Neutrophil (primary cell): ENCODE results near the gene KLF9.

Experiments
- H3K27ac ChIP-seq: fragments of 200-600 bp; sonication (generic); 2 replicates; pipeline ENCODE4 v1.5.1; 2016; ENCODE audit warnings: mild to moderate bottlenecking, moderate library complexity
- H3K27me3 ChIP-seq: fragments of 200-600 bp; sonication (generic); 2 replicates; pipeline ENCODE4 v1.6.0; 2016; ENCODE audit warnings: mild to moderate bottlenecking
- H3K36me3 ChIP-seq: fragments of 200-600 bp; sonication (generic); 2 replicates; pipeline ENCODE4 v1.5.1; 2017
- H3K4me1 ChIP-seq, 2 experiments: fragments of 200-600 bp in 1 of 2; sonication (generic) in 1 of 2; 1 replicate in 1 of 2; 2 replicates in 1 of 2; pipeline versions ENCODE4 v1.5.1 to v1.6.1; 2013 to 2016; ENCODE audit warnings: low read depth in 1 of 2, low read length in 1 of 2, mild to moderate bottlenecking in 1 of 2, moderate library complexity in 1 of 2; ENCODE audit not compliant: control insufficient read depth in 1 of 2, insufficient read depth in 1 of 2
- H3K4me3 ChIP-seq, 2 experiments: fragments of 200-600 bp in 1 of 2; sonication (generic) in 1 of 2; 1 replicate in 1 of 2; 2 replicates in 1 of 2; pipeline ENCODE4 v1.5.1; 2013 to 2016; ENCODE audit warnings: low read depth in 1 of 2, low read length in 1 of 2, mild to moderate bottlenecking in 1 of 2, moderate library complexity in 1 of 2
- H3K9me3 ChIP-seq: fragments of 200-600 bp; sonication (generic); 2 replicates; pipeline ENCODE4 v1.5.1; 2016
- CTCF ChIP-seq: fragments of 200-600 bp; sonication (generic); IDR thresholded peaks from 2 replicates; pipeline ENCODE4 v1.5.1; 2016; ENCODE audit warnings: antibody characterized with exemption

Gene KLF9

DNA sequence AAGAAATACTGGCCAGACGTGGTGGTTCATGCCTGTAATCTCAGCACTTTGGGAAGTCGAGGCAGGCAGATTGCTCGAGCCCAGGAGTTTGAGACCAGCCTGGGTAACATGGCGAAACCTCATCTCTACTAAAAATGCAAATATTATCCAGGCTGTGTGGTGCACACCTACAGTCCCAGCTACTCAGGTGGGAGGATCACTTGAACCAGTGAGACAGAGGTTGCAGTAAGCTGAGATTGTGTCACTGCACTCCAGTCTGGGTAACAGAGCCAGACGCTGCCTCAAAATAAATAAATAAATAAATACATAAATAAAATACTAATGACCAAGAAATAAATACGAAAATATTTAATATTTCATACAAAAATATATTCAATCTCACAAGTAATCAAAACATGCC, 18.8 kb downstream of the KLF9 start:
- H3K27ac ChIP-seq = no peak overlapping the region
- no peaks in the 10 kb centered on the region for H3K4me1 ChIP-seq

GRCh38 chr9:70392850-70393249, 21.6 kb downstream of the KLF9 start:
- Histone ChIP-seq H3K9me3 (no peaks in the 10 kb centered on the region), H3K27ac (no peak overlapping the region), H3K4me1 (no peaks in the 10 kb centered on the region), H3K4me3 (no peak overlapping the region), H3K36me3 (no peaks in the 10 kb centered on the region), H3K27me3 (no peaks in the 10 kb centered on the region)
- TF ChIP-seq CTCF = no peak

More for the DNA sequence above, 18.8 kb downstream of the KLF9 start:
- Histone ChIP-seq H3K4me3 (no peak overlapping the region), H3K9me3 (no peaks in the 10 kb centered on the region), H3K27me3 (no peaks in the 10 kb centered on the region), H3K36me3 (no peaks in the 10 kb centered on the region)
- TF ChIP-seq CTCF = no peak

DNA sequence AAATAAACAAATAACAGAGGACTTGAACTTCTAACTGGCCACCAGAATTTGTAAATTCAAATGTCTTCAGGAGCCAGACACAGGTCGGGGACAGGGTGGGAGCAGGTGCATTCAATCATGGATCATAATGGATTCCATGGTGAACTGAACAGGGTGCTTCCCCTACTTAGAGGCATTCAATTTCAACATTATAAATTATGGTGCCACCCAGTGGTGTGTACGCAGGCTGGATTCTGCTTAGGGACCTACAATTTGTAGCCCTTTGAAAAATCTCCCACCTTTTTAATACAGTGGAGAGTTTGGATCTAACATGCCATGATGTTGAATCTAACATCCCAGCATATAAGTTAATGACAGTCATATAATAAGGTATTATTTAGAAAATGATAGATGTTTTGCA, 22.3 kb downstream of the KLF9 start:
- Histone ChIP-seq H3K4me1 (no peaks in the 10 kb centered on the region), H3K36me3 (no peaks in the 10 kb centered on the region), H3K4me3 (no peak overlapping the region), H3K9me3 (no peaks in the 10 kb centered on the region), H3K27me3 (no peaks in the 10 kb centered on the region), H3K27ac (no peak overlapping the region)
- TF ChIP-seq CTCF = no peak

DNA sequence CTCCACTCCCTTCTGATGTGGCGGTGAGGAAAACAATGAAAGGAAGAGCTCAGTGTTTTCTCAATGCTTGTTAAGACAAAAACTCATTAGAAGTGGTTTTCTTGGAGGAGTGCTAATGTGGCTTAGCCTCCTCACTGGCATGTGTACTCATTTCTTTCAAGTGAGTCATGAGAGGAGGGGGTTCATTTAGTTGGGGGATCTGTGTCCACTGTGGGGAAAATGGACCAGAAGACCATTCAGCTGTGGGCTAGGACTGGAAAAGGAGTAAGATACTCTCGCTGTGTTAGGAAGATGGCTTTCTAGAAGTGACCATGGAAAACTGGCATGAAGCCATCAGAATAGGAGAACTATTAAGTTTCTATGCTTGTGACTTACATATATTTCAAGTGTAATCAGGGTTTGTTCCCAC, 23.5 kb downstream of the KLF9 start:
- H3K9me3 ChIP-seq = no peaks in the 10 kb centered on the region
- H3K4me1 ChIP-seq = no peaks in the 10 kb centered on the region
- H3K4me3 ChIP-seq = no peak overlapping the region
- no peak for TF ChIP-seq CTCF
- no peaks in the 10 kb centered on the region for H3K36me3 ChIP-seq
- no peaks in the 10 kb centered on the region for H3K27me3 ChIP-seq
- H3K27ac ChIP-seq = no peak overlapping the region

DNA sequence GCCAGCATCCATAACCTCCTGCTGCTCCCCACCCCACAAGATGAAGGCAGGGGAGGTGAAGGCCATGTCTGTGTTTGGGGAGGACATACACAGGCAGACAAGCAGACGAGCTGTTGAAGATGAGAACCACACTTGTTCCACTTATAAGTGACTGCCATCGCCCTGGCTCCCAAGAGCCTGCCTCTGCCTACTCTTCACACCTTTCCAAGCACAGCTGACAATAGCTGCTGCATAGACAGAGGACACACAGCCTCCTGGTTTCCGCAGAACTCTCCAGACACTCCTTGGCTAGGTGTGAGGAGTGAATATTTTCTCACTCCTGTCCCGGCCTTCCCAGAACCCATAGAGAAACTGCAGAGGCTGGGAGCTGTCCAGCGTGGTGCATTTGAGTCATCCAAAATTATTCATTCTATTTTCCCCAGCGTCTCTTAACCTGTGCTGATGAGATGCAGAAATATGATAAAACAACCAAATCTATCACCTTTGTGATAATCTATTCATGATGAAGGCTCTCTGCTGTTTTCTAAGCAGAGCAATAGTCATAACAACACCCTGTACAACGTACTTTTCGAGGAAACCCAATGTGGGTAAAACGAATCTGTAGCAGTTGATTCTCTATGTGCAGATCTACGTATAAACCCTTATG, 24.7 kb downstream of the KLF9 start:
- TF ChIP-seq CTCF = no peak
- Histone ChIP-seq H3K27ac (no peak overlapping the region), H3K4me1 (no peaks in the 10 kb centered on the region), H3K36me3 (no peaks in the 10 kb centered on the region), H3K4me3 (no peak overlapping the region), H3K27me3 (no peaks in the 10 kb centered on the region), H3K9me3 (no peaks in the 10 kb centered on the region)
